K562 (cell line): ENCODE measurements around the gene OLIG1. TPM values are rescaled to one million over a fixed set of nuclear protein-coding genes. Genes with fewer than 3 reads are reported as not detected.

ENCODE experiments used
- ATAC-seq: fragments of 200-7000 bp; cut with Tn5 transposase; 3 replicates; pipeline ENCODE4 v1.9.1; 2020; ENCODE audit warnings: moderate library complexity
- BruUV-seq: library from RNA; stranded (reverse); fragments of 400-500 nt; replicated peaks from 2 replicates; lab custom pipeline; 2021; lab: Mats Ljungman, UMichigan
- CTCF ChIA-PET: fragments of 300-600 bp; formaldehyde crosslinking; extraction: SDS; loops from one replicate; lab custom pipeline; 2021; ENCODE audit warnings: low intra/inter-chr PET ratio; lab: Yijun Ruan, JAX
- POLR2A ChIA-PET: fragments of 300-600, 350-650 bp; sonication (Branson Sonifier 250); formaldehyde crosslinking; extraction: SDS; loops from one replicate; lab custom pipeline; 2021; ENCODE audit warnings: antibody characterized with exemption, inconsistent platforms; lab: Yijun Ruan, JAX
- DNase-seq, 4 experiments: peaks; one replicate each; pipeline versions ENCODE4 v3.0.0 to v3.0.0-alpha.2; 2011 to 2018; ENCODE audit warnings: low spot score in 3 of 4, mixed read lengths in 3 of 4; ENCODE audit errors: extremely low read depth in 1 of 4
- FAIRE-seq: peaks from 2 replicates; lab custom pipeline; 2011; peaks lifted over from hg19 to GRCh38; lab: Jason Lieb, UNC
- H2AFZ ChIP-seq: 2 replicates; pipeline ENCODE4 v1.6.0; 2011; ENCODE audit warnings: low read depth, low read length, control low read depth, inconsistent platforms
- H3K27ac ChIP-seq: fragments of 200-600 bp; 3 replicates; pipeline ENCODE4 v1.8.0; 2011; ENCODE audit warnings: low read depth, mild to moderate bottlenecking, control low read depth, inconsistent platforms, low read length, moderate library complexity, mixed read lengths; ENCODE audit errors: extremely low read depth
- H3K27me3 ChIP-seq, 2 experiments: fragments of 300-600 bp in 1 of 2; 2 replicates in 1 of 2; 3 replicates in 1 of 2; pipeline versions ENCODE4 v1.6.0 to v1.8.0; 2011; ENCODE audit warnings: inconsistent platforms in 2 of 2, low read length in 2 of 2, mild to moderate bottlenecking in 1 of 2, mixed read lengths in 1 of 2, moderate library complexity in 1 of 2; ENCODE audit not compliant: control insufficient read depth in 2 of 2, insufficient read depth in 2 of 2
- H3K36me3 ChIP-seq: fragments of 300-600 bp; 3 replicates; pipeline ENCODE4 v1.8.0; 2011; ENCODE audit warnings: mild to moderate bottlenecking, low read length, inconsistent platforms; ENCODE audit not compliant: control insufficient read depth, insufficient read depth
- H3K4me1 ChIP-seq, 2 experiments: fragments of 200-600 bp in 1 of 2; replicated peaks in 1 of 2; 2 replicates in 1 of 2; 3 replicates in 1 of 2; pipeline versions ENCODE4 v1.5.1 to v1.8.0; 2011; ENCODE audit warnings: inconsistent platforms in 2 of 2, low read length in 2 of 2, mild to moderate bottlenecking in 1 of 2, mixed read lengths in 1 of 2, moderate library complexity in 1 of 2; ENCODE audit not compliant: control insufficient read depth in 2 of 2, insufficient read depth in 2 of 2
- H3K4me2 ChIP-seq: 2 replicates; pipeline ENCODE4 v1.6.1; 2011; ENCODE audit warnings: low read length, control low read depth, inconsistent platforms, mixed read lengths; ENCODE audit not compliant: insufficient read depth
- H3K4me3 ChIP-seq: fragments of 200-600 bp; sonication (generic), shearing (Covaris generic); 2 replicates; pipeline ENCODE4 v1.5.1; 2016; ENCODE audit warnings: control low read depth, inconsistent platforms
- H3K79me2 ChIP-seq: fragments of 200-600 bp; 3 replicates; pipeline ENCODE4 v1.8.0; 2011; ENCODE audit warnings: low read length, inconsistent platforms; ENCODE audit not compliant: control insufficient read depth, insufficient read depth
- H3K9ac ChIP-seq, 2 experiments: 2 replicates each; pipeline versions ENCODE4 v1.6.0 to v1.6.1; 2011; ENCODE audit warnings: low read depth in 2 of 2, low read length in 2 of 2, control low read depth in 1 of 2, inconsistent platforms in 1 of 2, mild to moderate bottlenecking in 1 of 2, mixed read lengths in 1 of 2; ENCODE audit not compliant: insufficient read depth in 1 of 2
- H3K9me1 ChIP-seq: one replicate; pipeline ENCODE4 v1.6.0; 2011; ENCODE audit warnings: inconsistent platforms, mild to moderate bottlenecking, low read length, moderate library complexity; ENCODE audit not compliant: control insufficient read depth, insufficient read depth
- H3K9me3 ChIP-seq: replicated peaks from 2 replicates; pipeline ENCODE4 v1.5.1; 2011; ENCODE audit warnings: low read depth, low read length, inconsistent platforms; ENCODE audit not compliant: control insufficient read depth, insufficient read depth
- H4K20me1 ChIP-seq: replicated peaks from 2 replicates; pipeline ENCODE4 v1.6.1; 2011; ENCODE audit warnings: low read length, inconsistent platforms, mixed read lengths; ENCODE audit not compliant: control insufficient read depth, insufficient read depth
- BDP1 ChIP-seq: IDR thresholded peaks from 3 replicates; pipeline ENCODE4 v1.6.1; 2011; ENCODE audit not compliant: insufficient read length, insufficient read depth
- WGBS: fragments of 100-300 bp; shearing (Covaris generic); methylation state at CpG from one replicate; pipeline ENCODE4 v1.1.6; 2016; ENCODE audit warnings: low coverage, mixed read lengths; ENCODE audit not compliant: insufficient coverage; ENCODE audit errors: missing lambda C conversion rate; 5-methylcytosine and 5-hydroxymethylcytosine counted together
- in situ Hi-C: fragments of 300-500 bp; cut with MboI; formaldehyde crosslinking; loops from 4 replicates; pipeline ENCODE4 v1.15.0; 2018; ENCODE audit warnings: inconsistent platforms, mixed read lengths
- intact Hi-C: fragments of 100-400 bp; cut with micrococcal nuclease; formaldehyde crosslinking; loops from 2 replicates; pipeline ENCODE4 v1.14.2; 2022
- polyA plus RNA-seq, 8 experiments: library from polyadenylated mRNA; depleted of rRNA in 4 of 8; stranded (reverse) in 5 of 8; unstranded in 3 of 8; fragments of >200 nt; fragmentation: Nextera tagmentation in 2 of 8; fragmentation: Illumina TruSeq in 1 of 8; extraction: Ambion mirVana in 2 of 8; extraction: Trizol in 1 of 8; gene quantifications; 2 replicates each; pipeline versions ENCODE4 v1.2.1 to v1.2.3, GENCODE V29; 2011 to 2014; ENCODE audit warnings: inconsistent platforms in 1 of 8, missing spikeins in 1 of 8
- total RNA-seq, 7 experiments: library from RNA; depleted of rRNA in 6 of 7; stranded (reverse); fragments of >200 nt in 6 of 7; fragmentation: Illumina TruSeq in 2 of 7; extraction: Trizol in 2 of 7; gene quantifications; 2 replicates each; pipeline versions ENCODE4 v1.2.1 to v1.2.3, GENCODE V29; 2011 to 2021; ENCODE audit warnings: low replicate concordance in 1 of 7
- TF ChIP-seq, protein P1 (sequence below): sonication (generic); formaldehyde crosslinking; IDR thresholded peaks from 2 replicates; pipeline ENCODE4 v1.8.1; 2023; ENCODE audit warnings: mild to moderate bottlenecking, missing genetic modification reagents
- TF ChIP-seq, protein P2 (sequence below): fragments of 450-650 bp; IDR thresholded peaks from 2 replicates; pipeline ENCODE4 v1.7.0; 2016; ENCODE audit warnings: borderline replicate concordance

Gene OLIG1
- total and polyA plus RNA-seq, 9 of the 15 experiments (the other 6 are each of a cell fraction or from before 2014, with no cell fraction given), result not detected

DNA sequence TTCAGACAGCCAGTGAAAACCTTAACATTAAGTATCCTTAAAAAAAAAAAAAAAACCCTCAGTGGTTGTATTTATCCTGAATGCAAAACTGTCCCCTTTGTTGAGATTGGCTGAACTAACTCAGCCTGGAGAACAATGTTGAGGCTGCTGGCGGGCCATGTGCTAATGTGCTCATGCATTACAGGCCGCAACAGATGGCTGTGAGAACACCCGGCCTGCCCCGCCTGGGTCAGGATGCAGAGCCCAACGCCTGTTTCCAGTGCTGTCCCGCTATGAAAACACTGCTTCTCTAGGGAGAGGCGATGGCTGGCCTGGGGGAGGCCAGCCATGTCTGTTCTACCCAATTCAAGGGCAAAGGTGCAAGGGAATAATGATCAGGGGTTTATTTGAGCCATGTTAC, 30.4 kb upstream of the OLIG1 start:
- Histone ChIP-seq H3K9me1 (no peaks in the 10 kb centered on the region), H3K36me3 (no peaks in the 10 kb centered on the region), H3K79me2 (no peaks in the 10 kb centered on the region), H3K4me3 (no peak overlapping the region), H3K4me2 (no peak overlapping the region), H4K20me1 (no peaks in the 10 kb centered on the region), H3K27ac (no peak overlapping the region), H3K9ac (no peak overlapping the region), H3K4me1 (no peaks in the 10 kb centered on the region), H2AFZ (no peak overlapping the region), H3K27me3 (peaks cover 0 to 23% of the 10 kb centered on the region in 2 experiments; a peak in 2 of 5 replicates), H3K9me3 (no peaks in the 10 kb centered on the region)
- TF ChIP-seq, protein P1, sequence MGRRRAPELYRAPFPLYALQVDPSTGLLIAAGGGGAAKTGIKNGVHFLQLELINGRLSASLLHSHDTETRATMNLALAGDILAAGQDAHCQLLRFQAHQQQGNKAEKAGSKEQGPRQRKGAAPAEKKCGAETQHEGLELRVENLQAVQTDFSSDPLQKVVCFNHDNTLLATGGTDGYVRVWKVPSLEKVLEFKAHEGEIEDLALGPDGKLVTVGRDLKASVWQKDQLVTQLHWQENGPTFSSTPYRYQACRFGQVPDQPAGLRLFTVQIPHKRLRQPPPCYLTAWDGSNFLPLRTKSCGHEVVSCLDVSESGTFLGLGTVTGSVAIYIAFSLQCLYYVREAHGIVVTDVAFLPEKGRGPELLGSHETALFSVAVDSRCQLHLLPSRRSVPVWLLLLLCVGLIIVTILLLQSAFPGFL, result no peak
- no peak for TF ChIP-seq BDP1
- TF ChIP-seq, protein P2, sequence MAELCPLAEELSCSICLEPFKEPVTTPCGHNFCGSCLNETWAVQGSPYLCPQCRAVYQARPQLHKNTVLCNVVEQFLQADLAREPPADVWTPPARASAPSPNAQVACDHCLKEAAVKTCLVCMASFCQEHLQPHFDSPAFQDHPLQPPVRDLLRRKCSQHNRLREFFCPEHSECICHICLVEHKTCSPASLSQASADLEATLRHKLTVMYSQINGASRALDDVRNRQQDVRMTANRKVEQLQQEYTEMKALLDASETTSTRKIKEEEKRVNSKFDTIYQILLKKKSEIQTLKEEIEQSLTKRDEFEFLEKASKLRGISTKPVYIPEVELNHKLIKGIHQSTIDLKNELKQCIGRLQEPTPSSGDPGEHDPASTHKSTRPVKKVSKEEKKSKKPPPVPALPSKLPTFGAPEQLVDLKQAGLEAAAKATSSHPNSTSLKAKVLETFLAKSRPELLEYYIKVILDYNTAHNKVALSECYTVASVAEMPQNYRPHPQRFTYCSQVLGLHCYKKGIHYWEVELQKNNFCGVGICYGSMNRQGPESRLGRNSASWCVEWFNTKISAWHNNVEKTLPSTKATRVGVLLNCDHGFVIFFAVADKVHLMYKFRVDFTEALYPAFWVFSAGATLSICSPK, result no peak
- DNase-seq, result no peak
- WGBS, result 2% methylated on average over 7 of the region's 7 CpGs
- in situ Hi-C loops (no loop called here), intact Hi-C loops (no loop called here)
- POLR2A ChIA-PET, result interaction anchor here (1.2 kb wide), 1 partner anchor 83 kb away, joined by 3 read pairs; no protein-coding TSS in a partner anchor
- no peak for FAIRE-seq
- no peak for ATAC-seq
- CTCF ChIA-PET, result no interaction called here
- BruUV-seq, result no TSS peak
